GM12873 (cell line): Measurements from ENCODE around the gene COPS3.

Experiments used
- TF ChIP-seq, protein P1 (sequence below): IDR thresholded peaks from 2 replicates; pipeline ENCODE4 v1.5.1; 2012; ENCODE audit warnings: low read depth, mild to moderate bottlenecking, moderate library complexity, low read length, control low read depth; ENCODE audit not compliant: insufficient read depth; ENCODE audit errors: missing control alignments

The COPS3 gene

DNA sequence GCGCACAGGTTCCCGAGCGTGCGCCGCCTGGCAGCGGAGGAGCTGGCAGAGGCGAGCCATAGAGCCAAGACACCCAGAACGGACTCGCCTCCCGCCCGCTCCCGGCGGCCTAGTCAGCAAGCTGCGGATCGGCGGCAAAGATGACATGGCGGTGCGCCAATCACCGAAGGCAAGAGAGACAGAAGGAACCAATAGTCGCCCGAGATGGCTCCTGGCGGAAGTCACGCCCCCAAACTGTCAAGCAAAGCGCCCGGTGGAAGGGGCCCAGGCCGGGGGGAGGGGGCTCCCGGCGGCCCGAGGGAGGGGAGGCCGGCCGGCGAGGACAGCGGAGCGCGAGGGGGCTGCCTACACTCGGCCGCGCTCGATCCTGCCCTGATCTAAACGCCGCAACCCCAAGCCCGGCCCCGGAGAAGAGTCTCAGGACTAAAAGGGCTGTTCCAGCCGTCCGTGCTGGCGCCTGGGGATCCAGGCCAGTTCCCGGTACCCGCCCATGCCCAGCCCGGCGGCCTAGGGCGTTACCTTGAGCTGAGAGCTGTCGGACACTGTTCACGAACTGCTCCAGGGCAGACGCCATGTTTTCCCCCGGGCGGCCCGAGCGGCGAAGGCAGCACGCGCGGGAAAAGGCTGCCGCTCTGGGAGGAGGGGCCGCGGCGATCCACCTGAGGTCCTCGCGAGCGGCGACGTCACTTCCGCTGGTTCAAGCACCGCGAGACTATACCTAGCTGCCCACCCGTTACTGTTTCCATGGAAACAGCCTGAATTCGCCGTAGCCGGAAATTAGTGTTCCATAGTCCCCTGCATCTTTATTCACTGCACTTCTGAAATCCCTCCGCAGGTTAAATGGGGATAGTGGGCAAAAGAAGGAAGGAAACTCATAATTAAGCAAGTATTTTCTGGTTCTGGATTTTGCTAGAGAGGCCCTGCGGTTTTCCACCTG lies at the start of gene COPS3:
Gene COPS3, minus strand, starts transcription at position 634 of the 937 bp plus-strand sequence. Its CDS starts 60 bp downstream, at position 574.
- TF ChIP-seq, protein P1, sequence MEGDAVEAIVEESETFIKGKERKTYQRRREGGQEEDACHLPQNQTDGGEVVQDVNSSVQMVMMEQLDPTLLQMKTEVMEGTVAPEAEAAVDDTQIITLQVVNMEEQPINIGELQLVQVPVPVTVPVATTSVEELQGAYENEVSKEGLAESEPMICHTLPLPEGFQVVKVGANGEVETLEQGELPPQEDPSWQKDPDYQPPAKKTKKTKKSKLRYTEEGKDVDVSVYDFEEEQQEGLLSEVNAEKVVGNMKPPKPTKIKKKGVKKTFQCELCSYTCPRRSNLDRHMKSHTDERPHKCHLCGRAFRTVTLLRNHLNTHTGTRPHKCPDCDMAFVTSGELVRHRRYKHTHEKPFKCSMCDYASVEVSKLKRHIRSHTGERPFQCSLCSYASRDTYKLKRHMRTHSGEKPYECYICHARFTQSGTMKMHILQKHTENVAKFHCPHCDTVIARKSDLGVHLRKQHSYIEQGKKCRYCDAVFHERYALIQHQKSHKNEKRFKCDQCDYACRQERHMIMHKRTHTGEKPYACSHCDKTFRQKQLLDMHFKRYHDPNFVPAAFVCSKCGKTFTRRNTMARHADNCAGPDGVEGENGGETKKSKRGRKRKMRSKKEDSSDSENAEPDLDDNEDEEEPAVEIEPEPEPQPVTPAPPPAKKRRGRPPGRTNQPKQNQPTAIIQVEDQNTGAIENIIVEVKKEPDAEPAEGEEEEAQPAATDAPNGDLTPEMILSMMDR = no peak

DNA sequence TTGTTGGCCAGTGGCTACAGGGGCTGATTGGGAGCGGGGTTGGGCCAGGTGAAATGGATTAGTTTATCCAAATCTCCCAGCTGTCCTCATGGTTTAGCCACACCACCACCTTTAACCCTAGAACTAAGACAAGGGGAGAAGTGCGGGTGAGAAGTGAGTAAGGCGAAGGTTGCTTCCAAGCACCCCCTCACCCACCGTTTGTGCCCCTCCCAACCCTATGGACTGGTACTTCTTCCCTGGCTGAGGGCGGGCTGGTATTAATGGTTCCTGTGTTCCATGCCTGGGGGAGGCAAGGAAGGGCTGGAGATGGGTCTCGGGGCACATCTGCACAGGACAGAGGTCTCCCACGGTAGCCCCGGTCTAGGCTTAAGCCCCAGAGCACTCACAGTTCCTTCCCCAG lies 47.2 kb upstream of the COPS3 start:
- TF ChIP-seq, protein P1 = no peak

DNA sequence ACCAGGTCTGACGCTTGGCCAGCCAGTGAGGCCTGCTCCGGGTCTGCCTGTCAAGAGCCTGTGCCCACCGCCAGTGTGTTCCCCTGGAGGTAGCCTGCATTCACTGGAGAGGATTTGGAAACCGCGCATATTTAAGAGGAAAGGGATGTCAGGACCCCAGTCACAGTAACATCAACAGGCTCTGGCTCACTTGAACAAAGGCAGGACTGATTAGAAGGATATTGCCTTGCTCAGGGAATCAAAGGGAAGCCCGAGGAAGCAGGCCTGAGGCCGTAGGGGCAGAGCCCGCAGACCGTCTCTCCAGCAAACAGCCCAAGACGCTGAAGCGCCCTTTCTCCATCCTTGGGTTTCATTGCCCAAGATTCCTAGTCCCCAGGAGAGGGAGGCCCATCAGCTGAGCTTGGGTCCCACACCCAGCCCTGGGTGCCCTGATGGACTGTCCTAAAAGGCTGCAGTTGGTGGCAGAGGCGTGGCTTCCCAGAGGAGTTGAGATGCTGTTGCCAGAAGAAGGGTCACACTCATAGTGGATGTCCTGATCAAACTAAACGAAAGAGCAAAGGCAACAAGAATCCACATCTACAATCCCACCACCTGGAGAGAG lies 45.3 kb upstream of the COPS3 start:
- TF ChIP-seq, protein P1 = no peak

DNA sequence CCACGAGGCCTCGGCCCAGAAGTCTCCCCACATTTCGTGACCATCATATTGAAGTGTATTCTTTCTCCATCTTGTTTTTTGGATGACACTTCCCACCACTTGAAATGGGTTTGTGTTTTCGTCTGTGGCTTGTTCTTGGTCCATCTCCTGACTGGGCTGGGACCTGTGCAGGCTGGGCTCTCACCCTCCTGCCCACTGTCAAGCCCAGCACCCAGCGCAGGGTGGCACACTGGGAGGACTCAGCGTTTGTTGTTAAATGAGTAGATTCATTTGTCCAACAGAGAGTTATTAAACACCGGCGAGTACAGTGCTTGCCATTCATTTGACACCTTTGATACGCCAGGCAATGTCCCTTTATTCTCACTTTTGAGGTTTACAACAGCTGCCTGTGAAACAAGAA lies 44.8 kb upstream of the COPS3 start:
- TF ChIP-seq, protein P1 = no peak

DNA sequence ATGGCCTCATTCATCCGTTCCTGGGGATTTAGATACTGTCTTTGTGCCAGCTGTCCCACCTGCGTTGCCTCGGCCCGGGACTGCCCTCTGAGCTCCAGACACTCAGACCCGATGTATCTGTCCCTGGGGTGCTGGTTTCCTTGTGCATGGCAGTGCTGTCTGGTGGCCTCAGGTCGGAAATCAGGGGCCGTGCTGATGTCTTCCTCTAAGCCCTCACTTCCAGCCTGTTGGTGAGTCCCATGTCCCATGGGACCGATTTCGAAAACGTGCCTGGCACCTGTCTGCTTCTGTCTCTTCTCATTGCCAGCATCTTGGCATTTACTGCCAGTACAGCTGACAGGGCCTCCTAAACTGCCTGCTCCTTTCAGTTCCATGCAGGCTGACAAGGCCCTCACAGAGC lies 44.2 kb upstream of the COPS3 start:
- TF ChIP-seq, protein P1 = no peak

DNA sequence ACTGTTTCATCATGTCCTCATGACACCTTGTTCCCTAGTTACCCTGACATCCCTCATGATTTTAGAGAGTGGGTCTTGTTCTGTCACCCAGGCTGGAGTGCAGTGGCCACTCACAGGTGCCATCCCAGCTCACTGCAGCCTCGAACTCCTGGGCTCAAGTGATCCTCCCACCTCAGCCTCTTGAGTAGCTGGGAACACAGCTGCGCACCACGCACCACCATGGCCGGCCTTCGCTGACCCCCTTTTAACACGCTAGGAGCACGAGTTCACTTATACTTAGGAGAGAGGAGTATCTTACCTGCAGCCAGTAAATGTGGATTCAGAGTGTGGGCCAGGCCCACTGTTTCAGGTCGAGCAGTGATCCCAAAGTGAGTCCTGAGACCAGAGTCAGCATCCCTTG lies 43.6 kb upstream of the COPS3 start:
- TF ChIP-seq, protein P1 = no peak
